ENCODE data around the gene PRR19.

Gene PRR19

GRCh38 chr19:42348211-42348610 is 46.3 kb downstream of the PRR19 start:
- DNase-seq (ENCODE audit: insufficient read length, low spot score) (no peak), FAIRE-seq (no peak)
- TF ChIP-seq CTCF (IDR thresholded peaks at IDR 0.05; ENCODE audit: insufficient read depth, missing control alignments) = no peak

- DNase-seq (ENCODE audit: insufficient read length, low spot score) (no peak), FAIRE-seq (no peak)
- TF ChIP-seq CTCF (IDR thresholded peaks at IDR 0.05; ENCODE audit: insufficient read depth, missing control alignments) = no peak
Observed at GRCh38 chr19:42349378-42350107, 47.6 kb downstream of the PRR19 start.

GRCh38 chr19:42350417-42350816 is 48.5 kb downstream of the PRR19 start:
- DNase-seq (ENCODE audit: insufficient read length, low spot score) = no peak
- no peak for TF ChIP-seq CTCF (IDR thresholded peaks at IDR 0.05; ENCODE audit: insufficient read depth, missing control alignments)

GRCh38 chr19:42351079-42351735 is 49.3 kb downstream of the PRR19 start:
- FAIRE-seq (no peak), DNase-seq (ENCODE audit: insufficient read length, low spot score) (no peak)
- TF ChIP-seq CTCF (IDR thresholded peaks at IDR 0.05; ENCODE audit: insufficient read depth, missing control alignments) = no peak

More at GRCh38 chr19:42350417-42350816, 48.5 kb downstream of the PRR19 start:
- no peak for FAIRE-seq

- no peak for DNase-seq (ENCODE audit: insufficient read length, low spot score)
- TF ChIP-seq CTCF (IDR thresholded peaks at IDR 0.05; ENCODE audit: insufficient read depth, missing control alignments) = no peak
- no peak for FAIRE-seq
Observed at GRCh38 chr19:42352301-42353259, 50.6 kb downstream of the PRR19 start.

GRCh38 chr19:42353341-42354015 is 51.5 kb downstream of the PRR19 start:
- DNase-seq (ENCODE audit: insufficient read length, low spot score) (no peak), FAIRE-seq (no peak)
- no peak for TF ChIP-seq CTCF (IDR thresholded peaks at IDR 0.05; ENCODE audit: insufficient read depth, missing control alignments)

All from D721Med (cell line).